DND-41 (cell line): ENCODE results near the gene CCDC178.

ENCODE experiments used
- ATAC-seq: fragments of 200-7000 bp; cut with Tn5 transposase; 3 replicates; pipeline ENCODE4 v1.9.1; 2021; ENCODE audit warnings: low read depth; ENCODE audit not compliant: insufficient read depth
- DNase-seq: peaks from one replicate; pipeline ENCODE4 v3.0.0-alpha.2; 2020
- H2AFZ ChIP-seq: 2 replicates; pipeline ENCODE4 v1.6.0; 2012; ENCODE audit warnings: low read depth, low read length
- H3K27ac ChIP-seq: 2 replicates; pipeline ENCODE4 v1.5.1; 2012; ENCODE audit warnings: low read length, inconsistent platforms
- H3K27me3 ChIP-seq: fragments of 200-600 bp; sonication (generic); 2 replicates; pipeline ENCODE4 v1.6.0; 2012; ENCODE audit warnings: low read length, mild to moderate bottlenecking, inconsistent platforms; ENCODE audit not compliant: insufficient read depth, poor library complexity
- H3K36me3 ChIP-seq: 2 replicates; pipeline ENCODE4 v1.5.1; 2012; ENCODE audit warnings: low read length, inconsistent platforms; ENCODE audit not compliant: insufficient read depth
- H3K4me1 ChIP-seq: 2 replicates; pipeline ENCODE4 v1.5.1; 2012; ENCODE audit warnings: mild to moderate bottlenecking, low read length; ENCODE audit not compliant: insufficient read depth
- H3K4me2 ChIP-seq: 2 replicates; pipeline ENCODE4 v1.6.0; 2012; ENCODE audit warnings: mild to moderate bottlenecking, moderate library complexity, low read length, inconsistent platforms; ENCODE audit not compliant: insufficient read depth
- H3K4me3 ChIP-seq, 2 experiments: fragments of 200-600 bp in 1 of 2; shearing (Covaris generic) in 1 of 2; 2 replicates each; pipeline ENCODE4 v1.5.1; 2012 to 2016; ENCODE audit warnings: inconsistent platforms in 2 of 2, low read length in 2 of 2, mild to moderate bottlenecking in 2 of 2, low read depth in 1 of 2, moderate library complexity in 1 of 2
- H3K79me2 ChIP-seq: 2 replicates; pipeline ENCODE4 v1.6.0; 2012; ENCODE audit warnings: low read length, inconsistent platforms; ENCODE audit not compliant: insufficient read depth
- H3K9ac ChIP-seq: 2 replicates; pipeline ENCODE4 v1.6.0; 2012; ENCODE audit warnings: low read depth, mild to moderate bottlenecking, inconsistent platforms, low read length, moderate library complexity
- H3K9me3 ChIP-seq: 2 replicates; pipeline ENCODE4 v1.5.1; 2012; ENCODE audit warnings: low read length, moderate library complexity, mild to moderate bottlenecking, inconsistent platforms; ENCODE audit not compliant: insufficient read depth, severe bottlenecking
- H4K20me1 ChIP-seq: 2 replicates; pipeline ENCODE4 v1.6.0; 2012; ENCODE audit warnings: low read length; ENCODE audit not compliant: insufficient read depth
- EZH2 ChIP-seq: IDR thresholded peaks from 3 replicates; pipeline ENCODE4 v1.6.1; 2012; ENCODE audit warnings: borderline replicate concordance, low read depth, mild to moderate bottlenecking, moderate library complexity, low read length, inconsistent platforms; ENCODE audit not compliant: severe bottlenecking
- TF ChIP-seq, protein P1 (sequence below): IDR thresholded peaks from 2 replicates; pipeline ENCODE4 v1.5.1; 2012; ENCODE audit warnings: borderline replicate concordance, low read length, moderate library complexity, mild to moderate bottlenecking; ENCODE audit not compliant: poor library complexity, severe bottlenecking; ENCODE audit errors: extremely low read depth

CCDC178 gene

GRCh38 chr18:33128581-33128980 is 311.9 kb downstream of the CCDC178 start:
- H3K27ac ChIP-seq, result no peak overlapping the region
- no peak overlapping the region for H3K4me2 ChIP-seq

GRCh38 chr18:33123862-33124518 is 316.5 kb downstream of the CCDC178 start:
- Histone ChIP-seq H3K36me3 (no peaks in the 10 kb centered on the region), H3K27me3 (no peaks in the 10 kb centered on the region), H3K9me3 (no peaks in the 10 kb centered on the region), H2AFZ (no peak overlapping the region), H4K20me1 (no peaks in the 10 kb centered on the region), H3K4me1 (no peaks in the 10 kb centered on the region), H3K9ac (no peak overlapping the region), H3K79me2 (no peaks in the 10 kb centered on the region), H3K27ac (no peak overlapping the region), H3K4me2 (no peak overlapping the region), H3K4me3 (no peak overlapping the region)
- no peak for TF ChIP-seq EZH2
- TF ChIP-seq, protein P1, sequence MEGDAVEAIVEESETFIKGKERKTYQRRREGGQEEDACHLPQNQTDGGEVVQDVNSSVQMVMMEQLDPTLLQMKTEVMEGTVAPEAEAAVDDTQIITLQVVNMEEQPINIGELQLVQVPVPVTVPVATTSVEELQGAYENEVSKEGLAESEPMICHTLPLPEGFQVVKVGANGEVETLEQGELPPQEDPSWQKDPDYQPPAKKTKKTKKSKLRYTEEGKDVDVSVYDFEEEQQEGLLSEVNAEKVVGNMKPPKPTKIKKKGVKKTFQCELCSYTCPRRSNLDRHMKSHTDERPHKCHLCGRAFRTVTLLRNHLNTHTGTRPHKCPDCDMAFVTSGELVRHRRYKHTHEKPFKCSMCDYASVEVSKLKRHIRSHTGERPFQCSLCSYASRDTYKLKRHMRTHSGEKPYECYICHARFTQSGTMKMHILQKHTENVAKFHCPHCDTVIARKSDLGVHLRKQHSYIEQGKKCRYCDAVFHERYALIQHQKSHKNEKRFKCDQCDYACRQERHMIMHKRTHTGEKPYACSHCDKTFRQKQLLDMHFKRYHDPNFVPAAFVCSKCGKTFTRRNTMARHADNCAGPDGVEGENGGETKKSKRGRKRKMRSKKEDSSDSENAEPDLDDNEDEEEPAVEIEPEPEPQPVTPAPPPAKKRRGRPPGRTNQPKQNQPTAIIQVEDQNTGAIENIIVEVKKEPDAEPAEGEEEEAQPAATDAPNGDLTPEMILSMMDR, result no peak
- DNase-seq, result no peak
- ATAC-seq, result no peak

More at GRCh38 chr18:33128581-33128980, 311.9 kb downstream of the CCDC178 start:
- Histone ChIP-seq H3K9ac (no peak overlapping the region), H3K27me3 (no peaks in the 10 kb centered on the region), H3K4me3 (no peak overlapping the region), H3K79me2 (no peaks in the 10 kb centered on the region), H3K4me1 (no peaks in the 10 kb centered on the region), H3K36me3 (no peaks in the 10 kb centered on the region), H2AFZ (no peak overlapping the region), H4K20me1 (no peaks in the 10 kb centered on the region), H3K9me3 (no peaks in the 10 kb centered on the region)
- no peak for DNase-seq
- ATAC-seq, result no peak
- no peak for TF ChIP-seq EZH2
- TF ChIP-seq, protein P1, result no peak

DNA sequence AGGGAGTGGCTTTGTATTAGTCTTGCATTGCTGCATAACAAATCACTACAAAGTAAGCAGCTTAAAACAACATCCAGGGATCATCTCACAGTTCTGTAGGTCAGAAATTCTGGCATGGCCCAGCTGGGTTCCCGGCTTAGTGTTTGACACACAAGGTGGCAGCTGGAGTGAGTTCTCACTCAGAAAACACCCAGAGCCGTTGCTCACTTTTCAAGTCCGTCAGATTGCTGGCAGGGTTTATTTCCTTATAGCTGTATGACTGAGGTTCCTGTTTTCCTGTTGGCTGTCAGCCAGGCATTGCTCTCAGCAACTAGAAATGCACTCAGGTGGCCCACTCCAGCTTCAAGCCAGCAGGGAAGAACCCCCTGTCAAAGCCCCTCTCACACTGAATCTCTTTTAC is 324.1 kb downstream of the CCDC178 start:
- Histone ChIP-seq H4K20me1 (no peaks in the 10 kb centered on the region), H3K79me2 (no peaks in the 10 kb centered on the region), H3K9ac (no peak overlapping the region), H3K36me3 (no peaks in the 10 kb centered on the region), H3K9me3 (peaks cover 3% of the 10 kb centered on the region), H3K27me3 (no peaks in the 10 kb centered on the region), H3K4me2 (peak overlapping the region; percentile 40; the same call in 1 of the 2 replicates), H3K4me3 (peak overlapping the region in 1 of 2 experiments; percentile 24; a peak in 1 of 4 replicates), H3K4me1 (peaks cover 10% of the 10 kb centered on the region; the same call in 1 of the 2 replicates), H3K27ac (peak overlapping the region; percentile 32; the same call in 1 of the 2 replicates), H2AFZ (peak overlapping the region; percentile 39; the same call in 1 of the 2 replicates)
- ATAC-seq (no peak; the same call in 2 of the 3 replicates), DNase-seq (no peak)
- TF ChIP-seq EZH2, result no peak
- TF ChIP-seq, protein P1, result no peak
